Pulmonary artery endothelial cell (primary cell): Measurements from ENCODE around the gene CORIN. TPM values are rescaled to one million over a fixed set of nuclear protein-coding genes. Genes with fewer than 3 reads are reported as not detected.
"Not testable (repeated sequence)": the region's sequence is repeated elsewhere in the genome, so short reads cannot be mapped to it uniquely, and the experiment has no call there.

Experiments used
- DNase-seq: peaks from one replicate; pipeline ENCODE4 v3.0.0-alpha.2; 2011; ENCODE audit warnings: low read depth, low spot score
- total RNA-seq: library from RNA; depleted of rRNA; stranded (reverse); fragments of >200 nt; gene quantifications from 2 replicates; pipeline ENCODE4 v1.2.3, GENCODE V29; 2014

Gene CORIN
- total RNA-seq, 1 donor from 2014 or later, result 0.07 TPM

DNA sequence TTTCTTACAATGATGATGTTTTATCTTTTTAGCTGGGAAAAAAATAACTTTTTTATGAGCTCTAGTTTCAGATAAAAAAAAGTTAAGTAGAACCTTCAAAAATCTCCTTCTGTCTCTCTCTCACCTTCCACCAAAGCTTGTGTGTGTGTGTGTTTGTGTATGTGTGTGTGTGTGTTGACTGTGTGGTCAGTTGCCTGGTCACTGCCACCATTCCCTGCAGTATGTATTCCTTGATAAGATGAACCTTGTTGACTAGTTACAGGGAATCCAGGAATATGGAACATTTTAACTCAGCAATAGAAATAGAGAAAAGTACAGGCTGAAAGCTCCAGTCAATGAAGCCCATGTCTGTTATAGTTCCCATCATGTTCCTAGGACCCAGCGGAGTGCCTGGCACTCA lies 143.5 kb downstream of the CORIN start:
- no peak for DNase-seq

GRCh38 chr4:47692691-47693090 lies 145.2 kb downstream of the CORIN start:
- no peak for DNase-seq

- not testable (repeated sequence) for DNase-seq
Observed at GRCh38 chr4:47691757-47692383, 146.0 kb downstream of the CORIN start.

DNA sequence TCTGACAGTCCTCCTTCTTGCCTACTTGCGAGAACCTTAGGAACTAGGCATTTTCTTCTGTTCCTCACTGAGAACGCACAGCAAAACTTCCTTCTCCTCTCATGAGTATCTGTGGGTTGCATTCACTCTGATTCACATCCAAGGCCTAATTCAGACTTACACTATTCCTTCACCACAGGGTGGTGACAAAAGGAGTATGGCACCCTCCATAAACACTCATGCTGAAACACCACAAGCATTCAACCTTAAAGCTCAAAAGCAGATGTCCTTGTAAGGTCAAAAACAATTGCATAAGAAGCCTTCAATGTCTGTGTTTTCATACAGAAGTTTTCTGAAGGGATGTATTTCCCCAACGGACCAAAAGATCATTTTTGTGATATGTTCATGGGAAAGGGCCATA lies 147.3 kb downstream of the CORIN start:
- DNase-seq, result no peak

DNA sequence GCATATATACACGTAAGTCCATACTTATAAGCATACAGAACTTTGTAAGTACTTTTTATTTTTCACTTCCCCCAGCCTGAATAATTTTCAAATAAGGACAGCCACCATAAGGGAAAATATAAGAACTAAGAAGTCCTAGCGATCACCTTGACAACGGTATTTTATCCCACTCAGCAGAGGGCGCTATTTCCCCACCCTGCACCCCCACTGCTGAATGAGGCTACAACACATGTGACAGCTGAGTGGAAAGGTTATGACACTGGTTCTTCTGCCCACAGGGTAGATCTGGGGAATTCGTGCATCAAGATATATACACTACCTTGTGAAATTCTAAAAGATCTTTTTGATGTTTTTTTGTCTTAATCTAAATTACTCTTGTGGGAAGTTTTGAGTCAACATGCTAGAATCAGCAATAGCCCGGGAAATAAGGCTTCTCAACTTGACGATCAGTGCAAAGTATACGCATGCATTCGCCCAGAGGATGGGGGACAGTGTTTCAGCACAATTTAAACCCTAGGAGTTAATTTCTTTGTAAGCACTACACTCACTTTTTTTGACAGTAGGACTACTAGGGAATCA lies 151.5 kb downstream of the CORIN start:
- peak; percentile 7 for DNase-seq

GRCh38 chr4:47675806-47676205 lies 162.1 kb downstream of the CORIN start:
- DNase-seq, result no peak

GRCh38 chr4:47674144-47674543 lies 163.7 kb downstream of the CORIN start:
- no peak for DNase-seq

- DNase-seq, result no peak
Observed at GRCh38 chr4:47672696-47673095, 165.2 kb downstream of the CORIN start.

GRCh38 chr4:47669946-47670345 lies 167.9 kb downstream of the CORIN start:
- no peak for DNase-seq

DNA sequence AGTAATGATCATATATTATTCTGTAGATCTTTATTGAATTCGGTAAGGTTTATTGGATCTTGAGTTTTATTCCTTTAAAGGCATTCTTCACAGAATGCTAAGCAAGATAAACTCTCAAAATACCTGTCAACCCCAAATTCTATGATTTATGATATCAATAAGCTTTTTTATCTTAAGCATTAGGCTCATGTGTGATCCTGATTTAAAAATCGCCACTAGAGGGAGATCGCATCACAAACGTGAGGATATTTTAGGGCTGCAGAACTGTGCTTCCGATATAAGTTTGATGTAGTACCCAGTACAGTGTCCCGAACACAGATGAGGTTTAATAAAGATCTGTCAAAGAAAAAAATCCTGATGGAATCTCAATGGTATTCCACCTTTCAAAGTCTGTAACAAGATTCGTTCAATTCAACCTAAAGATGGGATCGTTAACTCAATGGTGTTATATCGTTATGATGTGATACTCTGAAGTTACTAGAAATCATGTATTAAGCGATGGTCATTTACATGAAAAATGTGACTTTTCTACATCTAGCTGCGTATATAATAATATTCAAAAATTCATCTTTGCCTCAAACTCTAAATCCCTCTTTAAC lies 169.0 kb downstream of the CORIN start:
- DNase-seq, result peak; percentile 5

DNA sequence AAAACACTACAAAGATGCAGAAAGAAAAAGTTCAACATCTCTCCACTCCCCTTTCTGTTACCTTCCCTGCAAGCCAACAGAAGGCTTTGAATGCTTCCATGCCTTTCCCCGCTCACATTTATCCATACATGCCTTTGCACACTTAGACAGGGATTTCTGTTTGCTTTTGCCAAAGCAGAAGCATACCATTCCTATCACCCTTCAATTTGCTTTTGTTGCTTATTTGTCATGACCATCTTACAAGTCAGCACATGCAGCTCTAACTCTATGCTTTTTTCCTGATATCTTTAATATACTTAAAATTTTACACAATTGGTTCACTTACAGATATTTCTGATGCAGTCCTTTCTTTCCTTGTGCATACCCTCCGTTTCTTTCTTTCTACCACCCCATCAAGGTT lies 169.6 kb downstream of the CORIN start:
- DNase-seq, result no peak

GRCh38 chr4:47667552-47667951 lies 170.3 kb downstream of the CORIN start:
- DNase-seq, result no peak

- DNase-seq, result no peak
Observed at GRCh38 chr4:47664051-47664826, 173.6 kb downstream of the CORIN start.

DNA sequence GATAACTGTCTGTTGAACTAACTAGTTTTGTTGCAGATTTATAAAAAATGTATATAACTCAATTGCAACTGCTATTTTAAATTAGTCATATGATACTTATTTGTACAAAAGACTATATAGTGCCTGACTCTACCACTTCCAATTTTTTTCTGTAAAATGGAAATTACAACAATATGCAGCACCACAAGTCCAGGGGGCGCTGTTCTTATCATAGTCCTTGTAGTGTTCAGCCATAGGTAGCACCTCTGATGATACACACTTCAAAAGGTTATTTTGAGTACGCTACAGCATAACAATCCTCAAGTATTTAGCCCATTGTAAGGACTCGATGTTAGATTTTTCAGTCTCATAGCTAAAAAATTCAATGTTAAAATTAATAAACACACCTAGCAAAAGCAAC lies 174.9 kb downstream of the CORIN start:
- DNase-seq, result no peak

- DNase-seq, result no peak
Observed at GRCh38 chr4:47661741-47662140, 176.1 kb downstream of the CORIN start.

GRCh38 chr4:47659342-47659741 lies 178.5 kb downstream of the CORIN start:
- no peak for DNase-seq

GRCh38 chr4:47654972-47655693 lies 182.7 kb downstream of the CORIN start:
- no peak for DNase-seq

DNA sequence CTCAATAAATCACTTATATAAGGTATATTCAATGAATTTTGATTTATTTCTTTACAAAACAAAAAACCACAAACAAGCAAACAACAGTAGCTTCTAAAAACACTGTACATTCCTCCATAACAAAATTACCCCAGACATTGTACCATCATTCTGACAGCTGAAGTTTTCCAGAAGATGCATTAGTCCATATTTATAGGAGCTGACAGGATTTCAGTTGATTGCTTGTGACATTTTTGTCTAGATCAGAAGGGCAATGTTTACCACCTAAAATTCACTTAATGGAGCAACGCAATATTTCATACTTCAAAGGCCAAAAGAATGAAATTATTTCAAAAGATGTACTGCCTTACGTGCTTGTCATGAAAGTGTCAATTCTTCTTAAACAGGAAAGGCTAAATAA lies 185.8 kb downstream of the CORIN start:
- no peak for DNase-seq

GRCh38 chr4:47651231-47651630 lies 186.6 kb downstream of the CORIN start:
- DNase-seq, result no peak

GRCh38 chr4:47650584-47651130 lies 187.2 kb downstream of the CORIN start:
- no peak for DNase-seq

DNA sequence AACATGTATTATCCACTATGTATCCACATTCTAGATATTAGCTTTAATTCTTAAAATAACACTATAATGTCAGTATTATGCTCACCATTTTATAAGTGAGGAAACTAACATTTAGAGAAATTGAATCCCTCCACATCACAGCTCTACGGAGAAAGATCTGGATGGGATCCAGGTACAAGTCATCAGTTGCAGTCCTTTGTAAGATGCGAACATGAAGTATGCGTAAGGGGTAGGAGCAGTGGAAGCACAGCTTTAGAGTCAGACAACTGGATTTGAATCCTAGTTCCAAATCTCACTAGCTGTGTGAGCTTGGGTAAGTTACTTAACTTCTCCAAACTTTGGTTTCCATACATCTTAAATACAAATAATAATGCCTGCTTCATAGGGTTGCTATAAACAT lies 190.3 kb downstream of the CORIN start:
- DNase-seq, result no peak
